ENCODE data around the gene GNG14.
"Not testable (repeated sequence)": the region's sequence is repeated elsewhere in the genome, so short reads cannot be mapped to it uniquely, and the experiment has no call there.

GNG14 gene

DNA sequence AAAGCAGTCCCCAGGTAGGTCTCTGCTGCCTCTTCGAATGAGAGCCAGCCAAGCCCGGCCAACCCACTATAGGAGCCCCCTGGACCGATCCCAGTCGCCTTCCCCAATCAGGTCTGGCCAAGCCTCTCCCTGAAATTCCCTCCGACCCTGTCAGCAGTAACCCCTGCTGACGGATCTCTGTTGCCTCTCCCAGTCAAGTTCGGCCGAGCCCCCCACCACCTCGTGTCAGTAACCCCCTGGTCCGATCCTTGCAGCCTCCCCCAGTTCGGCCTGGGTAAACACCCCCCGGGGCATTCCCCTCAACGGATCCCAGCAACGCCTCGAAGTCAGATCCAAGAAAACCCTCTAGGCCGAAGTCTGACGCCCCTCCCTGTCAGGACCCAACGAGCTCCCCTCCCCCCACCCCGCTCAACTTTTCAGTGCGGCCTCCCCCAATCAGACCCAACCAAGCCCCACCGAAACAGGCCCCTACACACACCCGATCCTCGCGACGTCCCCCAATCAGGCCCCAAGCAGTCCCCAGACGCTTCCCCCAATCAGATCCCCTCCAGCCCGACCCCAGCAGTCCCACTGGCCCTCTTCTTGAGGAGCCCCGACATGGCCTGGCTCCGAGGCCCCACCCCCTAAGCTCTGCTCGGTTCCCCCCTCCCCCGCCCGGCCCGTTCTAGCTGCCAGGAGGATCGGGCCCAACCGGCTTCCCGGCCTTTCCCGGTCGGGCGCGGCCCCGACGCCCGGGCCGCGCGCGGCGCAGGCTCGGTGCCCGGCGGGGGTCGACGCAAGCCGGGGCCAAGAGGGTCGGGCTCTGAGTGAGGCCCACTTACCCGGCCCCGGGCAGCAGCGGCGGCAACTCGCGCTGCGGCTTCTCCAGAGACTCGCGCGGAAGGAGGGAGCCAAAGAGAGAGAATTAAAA, 34.1 kb downstream of the GNG14 start:
- FAIRE-seq = no peak
- DNase-seq (ENCODE audit: insufficient read length, low spot score) = peak; percentile 78

- FAIRE-seq (peak; percentile 95), DNase-seq (ENCODE audit: insufficient read length, low spot score) (peak; percentile 99)
These were observed 35.0 kb downstream of the GNG14 start for GRCh38 chr19:12722566-12723380.

- DNase-seq (ENCODE audit: insufficient read length, low spot score) = no peak
These were observed 35.5 kb downstream of the GNG14 start for GRCh38 chr19:12723381-12723640.

GRCh38 chr19:12723641-12724426, 36.0 kb downstream of the GNG14 start, which contains the start of gene TNPO2:
TNPO2 (minus strand) TSS chr19:12723932; CDS start chr19:12720977, 2,955 bp downstream.
- FAIRE-seq (peak; percentile 97), DNase-seq (ENCODE audit: insufficient read length, low spot score) (peak; percentile 85)

More at GRCh38 chr19:12723381-12723640, 35.5 kb downstream of the GNG14 start:
- peak; percentile 49 for FAIRE-seq

DNA sequence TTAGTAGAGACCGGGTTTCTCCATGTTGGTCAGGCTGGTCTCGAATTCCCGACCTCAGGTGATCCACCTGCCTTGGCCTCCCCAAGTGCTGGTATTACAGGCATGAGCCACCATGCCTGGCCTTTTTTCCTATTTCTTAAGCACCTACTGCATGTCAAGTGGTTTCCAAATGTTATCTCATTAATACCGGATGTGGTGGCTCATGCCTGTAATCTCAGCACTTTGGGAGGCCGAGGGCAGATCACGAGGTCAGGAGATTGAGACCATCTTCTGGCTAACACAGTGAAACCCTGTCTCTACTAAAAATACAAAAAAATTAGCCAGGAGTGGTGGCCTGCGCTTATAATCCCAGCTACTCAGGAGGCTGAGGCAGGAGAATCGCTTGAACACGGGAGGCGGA, 37.8 kb downstream of the GNG14 start:
- DNase-seq (ENCODE audit: insufficient read length, low spot score); FAIRE-seq: not testable (repeated sequence)

- no peak for DNase-seq (ENCODE audit: insufficient read length, low spot score)
- no peak for FAIRE-seq
These were observed 39.2 kb downstream of the GNG14 start for GRCh38 chr19:12726988-12727316.

- DNase-seq (ENCODE audit: insufficient read length, low spot score) (no peak), FAIRE-seq (no peak)
These were observed 40.1 kb downstream of the GNG14 start for GRCh38 chr19:12727745-12728433.

- DNase-seq (ENCODE audit: insufficient read length, low spot score) (no peak), FAIRE-seq (no peak)
These were observed 42.3 kb downstream of the GNG14 start for GRCh38 chr19:12730064-12730463.

DNA sequence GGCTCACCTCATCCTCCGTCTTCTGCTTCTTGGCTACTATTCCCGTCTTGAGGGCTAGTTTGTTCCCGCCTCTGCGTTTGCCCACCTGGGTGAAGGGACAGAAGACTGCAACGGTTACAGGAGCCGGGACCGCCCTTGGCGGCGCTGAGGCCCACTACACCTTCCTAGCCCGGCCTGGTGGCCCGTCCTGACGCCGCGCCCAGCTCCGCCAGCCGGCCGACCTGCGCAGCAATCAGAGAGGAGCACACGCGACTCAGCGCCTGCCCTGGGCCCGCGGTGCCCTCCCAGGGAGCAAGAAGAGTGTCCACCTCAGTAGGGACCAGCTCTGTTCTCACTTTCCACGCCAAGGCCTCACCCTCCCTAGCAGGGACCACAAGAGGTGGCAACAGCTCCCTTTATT, 43.5 kb downstream of the GNG14 start:
- FAIRE-seq = no peak
- DNase-seq (ENCODE audit: insufficient read length, low spot score) = no peak

- DNase-seq (ENCODE audit: insufficient read length, low spot score) (peak; percentile 76), FAIRE-seq (peak; percentile 89)
These were observed 45.8 kb downstream of the GNG14 start for GRCh38 chr19:12733369-12734214.

DNA sequence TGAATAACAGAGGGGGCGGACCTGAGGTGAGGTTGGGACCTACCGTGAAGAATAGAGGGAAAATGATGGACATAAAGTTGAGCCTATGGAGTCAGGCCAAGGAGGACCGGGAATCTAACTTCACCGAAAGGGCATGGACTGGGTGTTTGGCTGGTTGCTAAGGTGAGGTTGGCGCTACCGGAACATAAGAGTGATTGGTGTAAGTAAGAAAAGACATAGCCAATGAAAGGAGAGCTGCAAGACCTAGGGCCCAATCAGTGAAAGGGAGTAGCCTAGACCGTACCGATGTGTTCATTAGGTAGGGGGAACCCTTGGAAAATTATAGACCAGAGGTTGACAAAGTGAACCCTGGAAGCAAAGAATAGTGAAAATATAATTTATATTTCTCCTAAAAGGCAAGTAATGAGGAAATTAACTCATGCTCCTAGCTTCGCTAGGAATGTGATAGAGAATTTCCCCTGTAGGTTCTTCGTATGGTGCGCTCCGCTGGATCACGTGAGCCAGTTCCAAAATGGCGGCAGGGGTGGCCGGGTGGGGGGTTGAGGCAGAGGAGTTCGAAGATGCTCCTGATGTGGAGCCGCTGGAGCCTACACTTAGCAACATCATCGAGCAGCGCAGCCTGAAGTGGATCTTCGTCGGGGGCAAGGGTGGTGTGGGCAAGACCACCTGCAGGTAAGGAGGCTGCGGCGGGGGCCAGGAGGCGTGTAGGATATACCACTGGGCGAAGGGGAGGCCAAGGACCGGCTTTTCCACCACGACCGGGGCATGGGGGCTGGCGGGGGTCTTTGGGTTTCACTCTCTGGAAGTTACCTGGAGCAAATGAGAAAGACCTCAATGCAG, 49.4 kb downstream of the GNG14 start, which contains the start of gene GET3:
TSS of gene GET3 (plus strand) at position 503 of the 840 bp plus-strand sequence. CDS start at position 512, 9 bp downstream.
- peak; percentile 98 for FAIRE-seq
- DNase-seq (ENCODE audit: insufficient read length, low spot score) = peak; percentile 96

GRCh38 chr19:12737835-12738351, 50.1 kb downstream of the GNG14 start:
- DNase-seq (ENCODE audit: insufficient read length, low spot score) (no peak), FAIRE-seq (no peak)

Data from GM19239 (cell line).